ENCODE data around the gene C5orf63. TPM values are rescaled to one million over a fixed set of nuclear protein-coding genes. Genes with fewer than 3 reads are reported as not detected.
A peak's percentile ranks its signal among the peaks of the same experiment; 100 is the strongest.
"Not testable (repeated sequence)": the region's sequence is repeated elsewhere in the genome, so short reads cannot be mapped to it uniquely, and the experiment has no call there.

Gene C5orf63
- polyA plus RNA-seq (ENCODE audit: insufficient read length in 3 of 3) = 10 to 100 TPM; 11.6 to 13.3 (median 12.0) TPM

DNA sequence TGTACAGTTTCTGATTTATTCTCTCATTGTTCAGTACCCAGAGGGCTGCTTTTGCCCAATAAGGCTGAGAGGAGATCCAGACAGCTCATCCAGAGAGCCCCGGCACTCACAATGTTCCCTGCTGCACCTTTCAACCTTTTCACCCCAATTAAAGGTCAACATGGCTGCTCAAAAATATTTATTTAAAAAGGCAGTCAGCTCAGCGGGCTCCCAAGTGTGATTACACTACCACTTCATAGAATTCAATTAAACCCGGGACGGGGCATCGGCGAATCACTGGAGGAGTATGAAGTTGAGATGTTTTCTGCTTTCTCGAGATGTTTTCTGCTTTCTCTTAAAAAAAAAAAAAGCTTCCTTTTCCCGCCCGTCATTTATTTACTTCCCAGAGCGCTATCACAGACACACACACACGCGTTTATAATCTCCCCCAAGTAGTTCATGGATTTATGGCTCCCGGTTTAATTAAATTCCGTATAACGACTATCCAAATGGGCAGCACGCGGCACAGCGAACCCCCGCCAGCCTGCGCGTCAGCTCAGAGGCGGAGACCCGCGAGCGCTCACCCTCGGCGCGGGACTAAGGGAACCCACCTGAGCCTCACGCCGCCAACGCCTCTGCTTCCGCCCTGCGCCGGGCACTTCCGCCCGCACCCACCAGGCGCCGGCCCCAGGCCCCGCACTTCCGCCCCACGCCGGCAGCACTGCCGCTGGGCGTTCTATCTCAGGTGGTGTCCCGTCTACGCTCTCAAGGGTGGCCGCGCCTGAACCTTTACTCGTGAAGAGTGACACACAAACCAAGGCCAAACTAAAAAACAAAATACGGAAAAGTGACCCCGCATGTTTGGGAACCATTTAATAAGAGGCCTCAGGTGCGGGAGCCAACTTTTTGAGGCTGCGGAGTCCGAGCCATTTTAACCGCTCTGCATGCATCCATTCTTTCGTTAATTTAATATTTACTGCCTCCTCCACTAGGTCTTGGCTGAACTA, at the start of gene C5orf63:
Gene C5orf63, minus strand, starts transcription at position 642 of the 986 bp plus-strand sequence. CDS start 14,507 bp downstream, outside the sequence.
- DNase-seq (ENCODE audit: low read depth in 3 of 3, low spot score in 2 of 3) = peak in 2 of 3 donors; percentile 21 to 30

DNA sequence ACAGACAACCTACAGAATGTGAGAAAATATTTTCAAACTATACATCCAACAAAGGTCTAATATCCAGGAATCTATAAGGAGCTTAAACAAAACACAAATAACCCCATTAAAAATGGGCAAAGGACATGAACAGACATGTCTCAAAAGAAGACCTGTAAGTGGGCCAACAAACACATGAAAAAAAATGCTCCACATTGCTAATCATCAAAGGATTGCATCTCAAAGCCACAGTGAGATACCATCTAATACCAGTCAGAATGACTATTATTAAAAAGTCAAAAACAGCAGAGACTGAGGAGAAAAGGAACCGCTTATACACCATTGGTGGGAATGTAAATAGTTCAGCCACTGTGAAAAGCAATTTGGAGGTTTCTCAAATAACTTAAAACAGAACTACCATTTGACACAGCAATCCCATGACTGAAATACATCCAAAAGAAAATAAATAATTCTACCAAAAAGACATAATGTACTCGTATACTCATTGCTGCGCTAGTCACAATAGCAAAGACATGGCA, 39.1 kb upstream of the C5orf63 start:
- no peak for DNase-seq (ENCODE audit: low read depth in 3 of 3, low spot score in 2 of 3)

DNA sequence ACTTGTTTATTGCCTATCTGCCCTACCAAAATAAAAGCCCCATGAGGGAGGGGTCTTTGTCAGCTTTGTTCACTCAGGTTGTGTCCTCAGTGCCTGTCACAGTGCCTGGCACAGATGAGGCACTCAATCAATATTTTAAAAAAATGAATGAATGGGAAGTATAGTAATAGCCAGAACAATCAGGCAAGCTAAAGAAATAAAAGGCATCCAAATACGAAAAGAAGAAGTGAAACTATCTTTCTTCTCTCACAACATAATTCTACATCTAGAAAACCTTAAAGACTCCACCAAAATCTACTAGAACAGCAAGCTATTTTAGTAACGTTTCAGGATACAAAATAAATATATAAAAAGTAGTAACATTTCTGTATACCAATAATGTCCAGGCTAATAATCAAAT, 37.8 kb upstream of the C5orf63 start:
- no peak for DNase-seq (ENCODE audit: low read depth in 3 of 3, low spot score in 2 of 3)

DNA sequence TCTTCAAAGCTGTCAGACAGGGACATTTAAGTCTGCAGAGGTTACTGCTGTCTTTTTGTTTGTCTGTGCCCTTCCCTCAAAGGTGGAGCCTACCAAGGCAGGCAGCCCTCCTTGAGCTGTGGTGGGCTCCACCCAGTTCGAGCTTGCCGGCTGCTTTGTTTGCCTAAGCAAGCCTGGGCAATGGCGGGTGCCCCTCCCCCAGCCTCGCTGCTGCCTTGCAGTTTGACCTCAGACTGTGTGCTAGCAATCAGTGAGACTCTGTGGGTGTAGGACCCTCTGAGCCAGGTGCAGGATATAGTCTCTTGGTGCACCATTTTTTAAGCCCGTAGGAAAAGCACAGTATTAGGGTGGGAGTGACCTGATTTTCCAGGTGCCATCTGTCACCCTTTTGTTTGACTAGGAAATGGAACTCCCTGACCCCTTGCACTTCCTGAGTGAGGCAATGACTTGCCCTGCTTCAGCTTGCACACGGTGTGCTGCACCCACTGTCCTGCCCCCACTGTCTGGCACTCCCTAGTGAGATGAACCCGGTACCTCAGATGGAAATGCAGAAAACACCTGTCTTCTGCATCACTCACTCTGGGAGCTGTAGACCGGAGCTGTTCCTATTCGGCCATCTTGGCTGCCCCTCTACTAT, 35.4 kb upstream of the C5orf63 start:
- not testable (repeated sequence) for DNase-seq (ENCODE audit: low read depth in 3 of 3, low spot score in 2 of 3)

DNA sequence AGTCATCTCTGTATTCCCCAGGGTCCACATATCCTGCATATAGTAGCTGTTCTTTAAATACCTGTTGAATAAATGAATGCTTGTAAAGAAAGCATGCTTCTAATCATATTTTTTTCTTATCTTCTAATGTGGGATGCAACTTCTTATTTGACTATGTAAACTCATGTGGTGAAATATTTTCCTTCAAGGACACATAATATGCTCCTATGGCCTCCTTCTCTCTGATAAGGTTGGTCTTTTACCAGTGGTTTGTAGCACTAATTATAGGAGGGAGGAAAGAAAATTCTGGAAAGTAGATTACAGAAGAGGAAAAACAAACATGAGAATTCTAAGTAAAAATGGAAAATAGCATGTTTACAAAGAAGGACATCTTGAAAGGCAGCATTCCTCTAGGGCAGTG, 28.6 kb upstream of the C5orf63 start:
- no peak for DNase-seq (ENCODE audit: low read depth in 3 of 3, low spot score in 2 of 3)

DNA sequence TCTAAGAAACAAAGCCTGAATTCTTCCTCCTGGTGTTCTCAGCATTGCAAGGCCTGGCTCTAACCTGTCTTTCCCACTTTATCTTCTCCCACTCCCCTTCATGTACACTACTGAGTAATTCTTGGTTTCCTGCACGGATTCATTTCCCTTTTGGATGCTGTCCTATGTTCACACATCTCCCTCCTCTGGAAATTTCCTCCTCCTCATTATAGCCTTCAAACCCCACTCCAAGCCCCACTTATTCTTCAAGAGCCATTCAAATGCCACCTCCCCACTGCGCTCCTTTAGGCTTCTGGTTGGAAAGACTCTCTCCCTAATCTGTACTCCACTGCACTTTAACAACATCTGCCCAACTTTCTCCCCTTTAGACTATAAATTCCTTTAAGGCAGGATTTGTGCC, 28.2 kb upstream of the C5orf63 start:
- no peak for DNase-seq (ENCODE audit: low read depth in 3 of 3, low spot score in 2 of 3)

DNA sequence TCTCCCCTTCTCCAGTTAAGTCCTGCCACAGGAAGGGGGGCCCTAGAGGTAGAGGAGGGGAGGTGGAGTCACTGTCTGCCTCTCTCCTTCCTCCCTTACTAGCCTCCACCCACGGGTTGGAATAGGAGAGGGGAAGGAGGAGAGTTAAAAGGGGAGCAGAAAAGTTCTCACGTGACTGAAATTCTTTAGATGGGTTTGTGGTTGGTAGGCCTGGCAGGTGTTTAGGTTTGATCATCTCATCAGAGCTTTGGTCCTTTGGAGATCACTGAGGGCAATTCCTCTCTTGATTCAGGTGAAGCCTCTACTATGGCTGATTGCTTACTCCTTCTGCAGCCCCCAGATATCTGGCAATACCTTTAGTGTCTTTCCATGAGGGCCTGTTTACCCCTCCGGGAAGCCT, 24.9 kb upstream of the C5orf63 start:
- no peak for DNase-seq (ENCODE audit: low read depth in 3 of 3, low spot score in 2 of 3)

DNA sequence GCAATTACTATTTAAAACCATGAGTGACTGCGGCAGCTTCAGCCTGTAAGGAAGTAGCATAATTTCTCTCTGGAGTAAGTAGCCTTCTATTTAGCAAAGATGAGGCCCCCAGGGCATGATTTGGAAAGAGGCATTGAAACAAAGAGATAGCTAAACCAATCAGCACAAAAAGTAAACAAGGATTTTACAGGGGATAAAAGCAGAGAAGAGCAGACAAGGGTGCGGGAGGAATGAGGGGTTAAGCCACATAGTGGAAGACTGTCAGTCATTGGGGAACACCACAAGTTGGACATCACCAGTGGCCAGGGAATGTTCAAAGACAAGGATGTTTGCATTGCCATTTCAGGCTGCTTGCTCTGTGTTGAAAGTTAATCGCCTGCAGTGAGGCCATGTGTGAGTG, 24.0 kb upstream of the C5orf63 start:
- no peak for DNase-seq (ENCODE audit: low read depth in 3 of 3, low spot score in 2 of 3)

DNA sequence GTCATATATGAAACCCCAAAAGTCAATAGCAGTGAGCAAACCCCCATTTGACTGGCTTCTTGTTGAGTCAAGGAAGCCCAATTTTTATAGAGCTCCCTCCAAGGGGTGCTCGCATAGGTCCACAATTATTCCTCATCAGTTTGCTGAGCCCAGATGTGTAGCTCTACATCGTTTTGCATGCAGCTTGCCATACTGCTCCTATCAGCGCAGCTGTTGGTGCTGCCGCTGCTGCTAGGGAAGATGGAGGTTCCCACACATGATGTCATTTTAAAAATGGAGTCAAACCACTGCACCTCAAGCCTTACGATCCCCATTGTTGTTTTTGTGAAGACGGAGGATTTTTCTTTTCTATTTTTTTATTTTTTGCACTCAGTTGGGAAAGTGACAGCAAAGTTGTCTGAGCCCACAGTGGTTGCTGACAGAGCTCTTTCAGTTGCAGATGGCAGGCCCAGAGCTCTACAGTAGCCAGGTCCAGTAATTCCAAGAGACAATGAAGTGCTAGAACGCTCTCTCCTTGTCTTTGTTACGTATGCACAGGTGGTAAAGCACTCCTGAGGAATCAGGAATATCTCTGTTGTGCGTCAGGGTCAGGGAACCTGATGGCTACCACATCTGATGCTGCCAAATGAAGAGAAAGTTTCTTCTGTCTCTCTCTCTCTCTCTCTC, 23.2 kb upstream of the C5orf63 start:
- no peak for DNase-seq (ENCODE audit: low read depth in 3 of 3, low spot score in 2 of 3)

DNA sequence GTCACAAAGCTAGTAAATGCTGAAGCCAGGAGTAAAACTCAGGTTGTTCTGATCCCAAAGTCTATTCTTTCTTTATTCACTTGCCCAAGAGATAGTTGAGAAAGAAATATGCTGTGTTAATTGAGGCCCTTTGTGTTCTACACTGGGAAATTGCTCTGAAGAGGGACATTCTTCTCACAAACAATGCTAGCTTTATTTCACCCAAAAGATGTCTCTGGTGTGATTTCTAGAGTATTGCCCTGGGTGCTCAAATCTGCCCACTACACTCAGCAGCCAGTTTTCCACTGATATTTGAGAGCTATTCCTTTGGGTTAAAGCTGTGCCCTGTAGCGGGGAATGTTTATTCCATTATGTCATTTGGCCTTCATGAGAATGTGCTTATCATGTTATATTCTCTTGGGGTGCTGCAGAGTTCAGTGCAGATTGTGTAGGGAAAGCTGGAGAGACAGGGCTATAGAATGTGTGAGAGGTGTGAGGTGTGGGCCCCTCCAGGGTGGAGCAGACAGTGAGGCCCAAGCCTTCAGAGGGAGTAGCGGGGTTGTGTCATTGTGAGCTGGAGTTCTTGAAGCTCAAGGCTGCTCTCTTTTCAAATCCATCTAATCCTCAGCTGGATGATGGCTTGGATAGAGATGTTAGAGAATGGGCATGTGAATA, 21.0 kb upstream of the C5orf63 start:
- no peak for DNase-seq (ENCODE audit: low read depth in 3 of 3, low spot score in 2 of 3)

DNA sequence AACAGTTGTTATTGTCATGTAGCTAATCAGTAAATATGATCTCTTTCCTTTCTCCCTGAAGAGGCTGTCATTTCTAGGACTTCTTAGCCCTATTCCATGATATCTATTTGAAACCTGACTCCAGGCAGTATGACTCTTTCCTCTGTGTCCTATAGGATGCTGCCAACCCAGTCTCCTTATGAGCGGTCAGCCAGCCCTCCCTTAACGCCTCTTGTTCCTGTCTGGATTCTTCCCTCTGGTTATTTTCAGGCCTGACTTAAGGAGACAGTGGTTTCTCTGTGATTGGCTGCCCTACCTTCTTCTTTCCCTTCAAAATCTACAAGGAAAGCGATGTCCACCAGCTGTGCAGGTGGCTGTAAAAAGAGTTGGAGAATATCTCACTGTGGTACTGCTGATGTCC, 19.4 kb upstream of the C5orf63 start:
- no peak for DNase-seq (ENCODE audit: low read depth in 3 of 3, low spot score in 2 of 3)

DNA sequence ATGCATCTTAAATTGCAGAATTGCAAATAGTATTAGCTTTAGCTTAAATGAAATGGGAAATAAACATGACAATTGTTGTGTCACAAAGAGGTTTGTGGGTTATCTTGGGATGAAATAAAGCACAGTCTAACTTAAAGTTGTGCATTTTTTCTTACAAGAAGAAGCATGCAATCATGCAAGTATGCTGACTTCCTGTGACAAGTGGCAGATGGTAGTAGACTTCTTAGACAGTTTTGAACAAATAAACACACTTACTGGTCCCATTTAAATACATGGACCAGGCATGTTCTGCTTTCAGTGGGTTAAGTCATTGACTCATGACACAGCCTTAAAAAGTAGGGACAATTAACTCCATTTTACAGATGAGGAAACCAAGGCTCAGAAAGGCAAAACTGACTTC, 15.9 kb upstream of the C5orf63 start:
- DNase-seq (ENCODE audit: low read depth in 3 of 3, low spot score in 2 of 3) = no peak

DNA sequence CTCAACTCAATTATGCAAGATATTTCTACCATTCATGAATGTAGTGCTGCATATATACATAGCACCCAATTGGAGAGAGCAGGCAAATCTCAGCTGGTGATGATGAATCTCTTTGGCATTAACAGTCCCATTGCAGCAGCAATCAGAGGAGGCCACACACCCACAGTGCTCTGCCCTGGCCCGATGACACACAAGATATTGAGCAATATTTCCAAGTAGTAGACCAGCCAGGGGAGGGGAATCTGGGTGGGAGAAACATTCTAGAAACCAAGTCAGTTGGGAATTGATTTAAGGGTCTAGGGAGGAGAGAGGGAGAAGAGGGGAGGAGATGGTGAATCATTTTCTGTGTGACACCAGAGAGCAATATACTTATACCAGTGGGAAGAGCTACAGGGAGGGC, 14.9 kb upstream of the C5orf63 start:
- no peak for DNase-seq (ENCODE audit: low read depth in 3 of 3, low spot score in 2 of 3)

DNA sequence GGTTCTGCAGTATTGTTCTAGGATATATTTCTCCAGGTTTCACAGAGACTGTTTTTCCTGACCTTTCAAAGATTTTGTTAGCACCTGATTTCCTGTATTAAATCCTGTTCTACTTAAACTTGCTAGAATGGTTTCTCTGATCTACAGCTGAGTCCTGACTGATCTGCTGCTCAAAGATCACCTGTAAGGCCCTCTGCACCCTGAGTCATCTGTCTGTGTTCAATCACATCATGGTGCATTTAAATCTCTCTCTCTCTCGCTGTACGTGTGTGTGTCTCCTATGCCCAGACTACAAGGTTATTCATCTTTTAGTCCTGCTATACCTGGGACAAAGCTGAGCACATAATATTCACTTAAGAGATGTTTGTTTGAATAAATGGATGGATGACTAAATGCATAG, 13.3 kb upstream of the C5orf63 start:
- DNase-seq (ENCODE audit: low read depth in 3 of 3, low spot score in 2 of 3) = no peak

DNA sequence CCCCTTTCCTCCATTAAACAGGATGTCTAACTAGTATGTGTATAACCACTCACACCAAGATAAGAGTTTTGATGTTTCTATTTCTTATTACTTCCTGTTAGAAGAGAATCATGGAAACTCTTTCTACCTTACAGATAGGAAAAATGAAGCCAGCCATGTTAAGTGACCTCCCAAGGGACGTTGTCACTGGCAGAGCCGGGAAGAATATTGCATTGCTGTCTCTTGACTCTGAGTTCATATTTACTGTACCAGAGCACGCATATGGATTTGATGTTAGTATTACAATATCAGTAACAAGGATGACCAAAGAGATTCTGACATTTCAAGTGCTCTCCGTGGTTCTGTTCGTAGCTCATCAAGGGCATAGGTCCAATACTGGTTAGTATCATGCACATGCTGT, 12.5 kb upstream of the C5orf63 start:
- no peak for DNase-seq (ENCODE audit: low read depth in 3 of 3, low spot score in 2 of 3)

DNA sequence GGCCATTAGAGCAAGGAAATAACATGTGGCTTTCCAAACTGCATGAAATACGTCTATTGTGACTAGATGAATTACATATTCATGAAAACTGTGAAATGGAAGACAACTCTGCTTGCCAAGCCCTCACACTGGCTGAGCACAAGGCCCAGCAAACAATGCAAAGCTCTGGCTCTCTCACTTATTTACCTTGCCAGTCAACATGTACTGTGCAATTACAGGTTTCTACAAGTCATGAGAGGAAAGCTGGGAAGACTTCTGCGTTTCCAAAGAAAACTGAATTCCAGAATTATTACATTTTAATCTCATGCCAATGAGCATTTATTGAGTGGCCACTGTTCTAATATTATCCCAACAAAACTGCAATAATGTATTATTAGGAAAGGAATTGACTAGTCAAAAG, 12.1 kb upstream of the C5orf63 start:
- DNase-seq (ENCODE audit: low read depth in 3 of 3, low spot score in 2 of 3) = no peak

DNA sequence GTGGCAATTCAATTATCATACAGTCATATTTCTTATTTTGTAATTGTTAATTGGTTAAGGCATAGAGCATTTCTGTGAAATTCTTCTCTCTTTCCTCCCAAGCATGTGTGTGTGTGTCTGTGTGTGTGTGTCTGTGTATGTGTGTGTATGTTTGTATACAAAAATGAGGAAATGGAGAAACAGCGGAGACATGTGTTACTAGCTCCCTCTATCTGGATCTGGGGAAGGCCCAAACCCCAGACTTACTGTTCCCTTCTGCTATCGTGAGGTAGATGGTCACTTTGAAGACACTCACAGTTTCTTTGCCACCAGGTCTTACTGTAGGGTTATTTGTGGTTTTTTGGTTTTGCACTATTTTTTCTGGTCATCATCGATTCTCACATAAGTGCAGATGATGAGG, 11.4 kb upstream of the C5orf63 start:
- DNase-seq (ENCODE audit: low read depth in 3 of 3, low spot score in 2 of 3) = no peak

DNA sequence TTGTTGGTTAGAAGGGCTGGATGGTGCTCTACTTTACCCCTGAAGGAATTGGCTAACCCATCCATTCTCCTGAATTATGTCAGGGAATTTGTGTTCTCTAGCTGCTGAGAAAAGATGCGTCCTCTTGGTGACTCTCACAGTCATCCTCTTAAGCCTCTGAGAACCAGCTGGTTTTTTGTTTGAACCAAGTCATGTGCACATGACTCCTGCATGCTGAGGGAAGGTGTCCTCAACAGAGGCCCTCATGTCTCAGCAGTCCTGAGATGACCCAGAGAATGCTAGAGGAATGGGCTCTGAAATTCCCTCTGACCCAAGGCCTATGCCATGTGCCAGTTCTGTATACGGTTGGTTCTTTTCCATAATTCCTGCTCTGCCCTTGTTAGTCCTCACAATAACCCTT, 10.4 kb upstream of the C5orf63 start:
- DNase-seq (ENCODE audit: low read depth in 3 of 3, low spot score in 2 of 3) = no peak

DNA sequence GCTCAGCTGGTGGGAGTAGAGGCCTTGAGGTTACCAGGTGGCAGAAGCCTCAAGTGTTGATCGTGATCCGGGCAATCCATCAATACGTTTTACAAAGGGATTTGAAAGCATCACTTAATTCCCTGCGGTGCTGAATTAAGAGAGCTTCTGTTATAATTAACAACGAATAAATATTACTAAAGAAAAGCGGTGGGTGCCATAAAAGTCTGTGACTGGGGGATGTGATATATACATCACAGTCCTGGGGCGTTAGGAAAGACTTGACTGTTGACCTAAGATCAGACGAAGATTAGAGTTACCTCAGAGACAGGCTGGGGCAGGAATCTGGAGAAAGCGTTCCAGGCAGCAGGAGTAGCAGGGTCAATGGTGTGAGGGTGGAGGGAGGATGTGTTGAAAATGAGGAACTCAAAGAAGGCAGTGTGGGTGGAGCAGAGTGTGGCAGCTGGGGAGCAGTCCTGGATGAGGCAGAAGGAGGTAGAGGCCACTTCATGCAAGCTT, 6.7 kb upstream of the C5orf63 start:
- no peak for DNase-seq (ENCODE audit: low read depth in 3 of 3, low spot score in 2 of 3)

DNA sequence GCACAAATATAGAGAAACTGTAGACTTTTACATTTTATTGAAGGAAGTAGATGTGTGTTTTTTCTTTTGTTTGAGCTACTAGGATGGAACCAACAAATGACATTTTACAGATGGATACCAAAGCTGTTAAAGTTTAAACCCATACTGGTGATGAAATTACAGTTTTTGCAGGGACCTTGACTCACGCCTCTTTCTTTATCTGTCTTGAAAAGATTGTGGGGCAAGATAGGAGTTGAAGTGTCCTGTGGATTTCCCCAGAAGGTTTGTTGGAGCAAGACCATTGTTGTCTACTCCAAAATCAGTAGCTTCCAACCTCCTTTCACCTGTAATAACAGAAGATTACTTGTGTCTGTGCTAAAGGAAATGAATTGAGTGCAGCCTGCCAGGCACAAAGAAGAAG, 4.1 kb upstream of the C5orf63 start:
- DNase-seq (ENCODE audit: low read depth in 3 of 3, low spot score in 2 of 3) = no peak

Data from right renal cortex interstitium (tissue), 3 donors.